Erythroblast (primary cell): ENCODE results near the gene GPT2.

Source experiments
- GATA1 ChIP-seq: IDR thresholded peaks from 2 replicates; pipeline ENCODE4 v1.6.1; 2011; ENCODE audit warnings: low read depth, mild to moderate bottlenecking, control low read depth, low read length, moderate library complexity
- POLR2A ChIP-seq: IDR thresholded peaks from 2 replicates; pipeline ENCODE4 v1.6.1; 2011; ENCODE audit warnings: mild to moderate bottlenecking, low read length

DNA sequence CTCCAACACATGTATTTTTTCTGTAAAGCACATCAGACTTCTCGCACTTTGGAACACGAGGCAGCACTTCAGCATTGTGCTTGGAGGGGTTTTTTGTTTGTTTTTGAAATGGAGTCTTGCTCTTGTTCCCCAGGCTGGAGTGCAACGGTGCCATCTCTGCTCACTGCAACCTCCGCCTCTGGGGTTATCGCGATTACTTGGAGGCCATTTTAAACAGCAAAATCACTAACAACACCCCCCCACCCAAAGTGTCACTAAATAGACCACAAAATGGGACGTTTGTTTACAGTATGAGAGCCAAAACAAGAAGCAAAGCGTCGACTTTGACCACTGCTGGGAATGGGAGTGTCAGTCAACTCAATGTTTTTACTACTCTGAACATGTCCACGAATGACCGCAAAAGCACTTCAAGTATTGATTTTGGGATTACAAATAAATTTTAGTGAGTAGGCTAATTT, 44.1 kb upstream of the GPT2 start:
- TF ChIP-seq POLR2A, result no peak
- no peak for TF ChIP-seq GATA1
